Measurements from ENCODE around the gene ELMO1. TPM values are rescaled to one million over a fixed set of nuclear protein-coding genes. Genes with fewer than 3 reads are reported as not detected.

ELMO1 gene
- total and polyA plus RNA-seq, 2 donors from 2014 or later, result 6.0 to 35.4 TPM

- Histone ChIP-seq H3K9ac (ENCODE audit: low read length in 3 of 3) (no peak overlapping the region), H3K4me1 (ENCODE audit: control insufficient read depth in 2 of 3, insufficient read depth in 2 of 3, low read depth in 1 of 3, low read length in 3 of 3) (peaks cover 0 to 7% (median 5%) of the 10 kb centered on the region in 3 donors), H3K27ac (ENCODE audit: low read depth in 2 of 2, low read length in 2 of 2) (no peak overlapping the region), H3K9me3 (ENCODE audit: control insufficient read depth in 2 of 3, insufficient read depth in 1 of 3, low read length in 3 of 3) (no peaks in the 10 kb centered on the region), H3K36me3 (ENCODE audit: control insufficient read depth in 2 of 3, insufficient read depth in 3 of 3, low read length in 3 of 3) (no peaks in the 10 kb centered on the region), H3K27me3 (ENCODE audit: control insufficient read depth, insufficient read depth, low read length) (no peaks in the 10 kb centered on the region), H3K4me3 (ENCODE audit: low read length in 3 of 3) (no peak overlapping the region)
- FAIRE-seq (no peak), DNase-seq (no peak)
- TF ChIP-seq CTCF (IDR thresholded peaks at IDR 0.05; ENCODE audit: borderline replicate concordance, extremely low read depth, insufficient read depth), result no peak
- intact Hi-C loops (cut with DNase I), result no loop called here
Observed at GRCh38 chr7:37033141-37033540, 415.5 kb downstream of the ELMO1 start.

- no peak for TF ChIP-seq CTCF (IDR thresholded peaks at IDR 0.05; ENCODE audit: borderline replicate concordance, extremely low read depth, insufficient read depth)
- Histone ChIP-seq H3K27ac (ENCODE audit: low read depth in 2 of 2, low read length in 2 of 2) (peak overlapping the region; percentile 48 to 58), H3K9ac (ENCODE audit: low read length in 3 of 3) (no peak overlapping the region), H3K4me3 (ENCODE audit: low read length in 3 of 3) (no peak overlapping the region), H3K36me3 (ENCODE audit: control insufficient read depth in 2 of 3, insufficient read depth in 3 of 3, low read length in 3 of 3) (no peaks in the 10 kb centered on the region), H3K9me3 (ENCODE audit: control insufficient read depth in 2 of 3, insufficient read depth in 1 of 3, low read length in 3 of 3) (no peaks in the 10 kb centered on the region), H3K27me3 (ENCODE audit: control insufficient read depth, insufficient read depth, low read length) (no peaks in the 10 kb centered on the region), H3K4me1 (ENCODE audit: control insufficient read depth in 2 of 3, insufficient read depth in 2 of 3, low read depth in 1 of 3, low read length in 3 of 3) (peaks cover 0 to 7% (median 5%) of the 10 kb centered on the region in 3 donors)
- intact Hi-C loops (cut with DNase I), result no loop called here
- DNase-seq, result no peak
- FAIRE-seq, result no peak
Observed at GRCh38 chr7:37032258-37032601, 416.4 kb downstream of the ELMO1 start.

GRCh38 chr7:37031571-37032257 is 416.9 kb downstream of the ELMO1 start:
- peak overlapping the region; percentile 48 to 58 for H3K27ac ChIP-seq (ENCODE audit: low read depth in 2 of 2, low read length in 2 of 2)
- no peak overlapping the region for H3K9ac ChIP-seq (ENCODE audit: low read length in 3 of 3)
- DNase-seq, result peak in 4 of 5 donors; percentile 17 to 80 (median 46)
- TF ChIP-seq CTCF (IDR thresholded peaks at IDR 0.05; ENCODE audit: borderline replicate concordance, extremely low read depth, insufficient read depth), result no peak
- H3K4me1 ChIP-seq (ENCODE audit: control insufficient read depth in 2 of 3, insufficient read depth in 2 of 3, low read depth in 1 of 3, low read length in 3 of 3), result peaks cover 0 to 7% (median 5%) of the 10 kb centered on the region in 3 donors
- H3K4me3 ChIP-seq (ENCODE audit: low read length in 3 of 3), result no peak overlapping the region
- intact Hi-C loops (cut with DNase I), result no loop called here
- H3K36me3 ChIP-seq (ENCODE audit: control insufficient read depth in 2 of 3, insufficient read depth in 3 of 3, low read length in 3 of 3), result no peaks in the 10 kb centered on the region
- FAIRE-seq, result peak; percentile 93
- no peaks in the 10 kb centered on the region for H3K27me3 ChIP-seq (ENCODE audit: control insufficient read depth, insufficient read depth, low read length)
- H3K9me3 ChIP-seq (ENCODE audit: control insufficient read depth in 2 of 3, insufficient read depth in 1 of 3, low read length in 3 of 3), result no peaks in the 10 kb centered on the region

Data from kidney (tissue), 14 donors.